Measurements from ENCODE around the gene C5AR1.

Gene C5AR1

GRCh38 chr19:47310819-47311218 lies 1.2 kb downstream of the C5AR1 start:
- Histone ChIP-seq H3K27ac (replicated peaks; ENCODE audit: low read length) (no peak overlapping the region), H2BK5ac (ENCODE audit: low read length) (no peak overlapping the region), H4K91ac (ENCODE audit: low read depth, low read length, poor library complexity) (no peak overlapping the region), H3K14ac (ENCODE audit: low read length) (no peak overlapping the region), H2AK5ac (ENCODE audit: low read depth, low read length) (no peak overlapping the region), H2BK12ac (ENCODE audit: low read length) (no peak overlapping the region), H2BK120ac (ENCODE audit: low read depth, low read length) (no peak overlapping the region), H3K4me2 (ENCODE audit: insufficient read depth, low read length, poor library complexity, severe bottlenecking) (no peak overlapping the region), H4K8ac (ENCODE audit: low read depth, low read length) (no peak overlapping the region), H3K4me3 (ENCODE audit: low read length in 2 of 2) (no peak overlapping the region), H3K9me3 (replicated peaks in 1 of 2; ENCODE audit: control insufficient read depth in 2 of 2, insufficient read depth in 1 of 2, low read depth in 1 of 2, low read length in 2 of 2) (no peaks in the 10 kb centered on the region), H3K23ac (ENCODE audit: low read depth, low read length, poor library complexity) (no peak overlapping the region), H2BK15ac (ENCODE audit: low read length) (no peak overlapping the region), H3K27me3 (ENCODE audit: control insufficient read depth in 3 of 3, insufficient read depth in 3 of 3, low read depth in 1 of 3, low read length in 3 of 3) (no peaks in the 10 kb centered on the region), H2AFZ (ENCODE audit: low read length) (no peak overlapping the region), H3K9ac (ENCODE audit: low read depth, low read length, poor library complexity) (no peak overlapping the region), H3K79me1 (ENCODE audit: low read depth, low read length) (no peaks in the 10 kb centered on the region), H3K4me1 (ENCODE audit: control insufficient read depth in 2 of 2, insufficient read depth in 1 of 2, low read depth in 1 of 2, low read length in 2 of 2) (no peaks in the 10 kb centered on the region), H3K36me3 (replicated peaks in 1 of 2; ENCODE audit: control insufficient read depth in 2 of 2, insufficient read depth in 2 of 2, low read length in 2 of 2) (no peaks in the 10 kb centered on the region), H3K18ac (ENCODE audit: low read length) (no peak overlapping the region), H3K4ac (ENCODE audit: low read length) (no peak overlapping the region)
- DNase-seq (ENCODE audit: low spot score) = no peak
- WGBS, 2 donors (ENCODE audit: extremely low coverage in 2 of 2, insufficient read length in 2 of 2, insufficient replicate concordance in 1 of 2) = no CpG with 5 or more reads among the region's 5 CpGs

DNA sequence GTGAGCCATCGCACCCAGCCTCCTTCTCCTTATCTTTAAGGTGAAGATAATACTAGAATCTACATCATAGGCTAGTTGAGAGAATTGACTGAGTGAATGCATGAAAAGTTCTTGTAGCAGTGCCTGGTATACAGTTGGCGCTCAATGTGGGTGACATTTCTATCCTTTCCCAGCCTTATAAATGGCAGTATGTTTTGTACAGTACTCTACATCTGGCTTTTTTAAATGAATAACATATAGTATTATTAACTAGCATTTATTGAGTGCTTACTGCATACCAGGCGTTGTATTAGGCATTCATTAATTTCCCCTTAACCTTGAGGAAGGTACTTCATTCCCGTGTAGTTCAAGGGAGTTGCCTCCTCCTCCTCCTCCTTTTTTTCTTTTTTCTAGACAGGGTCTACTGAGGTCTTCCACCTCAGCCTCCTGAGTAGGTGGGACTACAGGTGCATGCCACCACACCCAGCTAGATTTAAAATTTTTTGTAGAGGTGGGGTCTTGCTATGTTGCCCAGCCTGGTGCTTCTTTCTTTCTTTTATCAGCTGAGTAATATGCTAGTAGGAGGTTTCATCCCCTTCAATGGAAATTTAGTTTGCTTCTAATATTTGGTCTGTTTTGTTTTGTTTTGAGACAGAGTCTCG lies 2.8 kb downstream of the C5AR1 start:
- Histone ChIP-seq H3K27me3 (ENCODE audit: control insufficient read depth in 3 of 3, insufficient read depth in 3 of 3, low read depth in 1 of 3, low read length in 3 of 3) (no peaks in the 10 kb centered on the region), H2AK5ac (ENCODE audit: low read depth, low read length) (no peak overlapping the region), H3K79me1 (ENCODE audit: low read depth, low read length) (no peaks in the 10 kb centered on the region), H3K4ac (ENCODE audit: low read length) (no peak overlapping the region), H2AFZ (ENCODE audit: low read length) (no peak overlapping the region), H4K91ac (ENCODE audit: low read depth, low read length, poor library complexity) (no peak overlapping the region), H3K23ac (ENCODE audit: low read depth, low read length, poor library complexity) (no peak overlapping the region), H2BK120ac (ENCODE audit: low read depth, low read length) (no peak overlapping the region), H3K4me2 (ENCODE audit: insufficient read depth, low read length, poor library complexity, severe bottlenecking) (no peak overlapping the region), H3K36me3 (replicated peaks in 1 of 2; ENCODE audit: control insufficient read depth in 2 of 2, insufficient read depth in 2 of 2, low read length in 2 of 2) (no peaks in the 10 kb centered on the region), H3K4me3 (ENCODE audit: low read length in 2 of 2) (no peak overlapping the region), H2BK15ac (ENCODE audit: low read length) (no peak overlapping the region), H2BK5ac (ENCODE audit: low read length) (no peak overlapping the region), H2BK12ac (ENCODE audit: low read length) (no peak overlapping the region), H3K9ac (ENCODE audit: low read depth, low read length, poor library complexity) (no peak overlapping the region), H3K27ac (replicated peaks; ENCODE audit: low read length) (no peak overlapping the region), H3K14ac (ENCODE audit: low read length) (no peak overlapping the region), H3K4me1 (ENCODE audit: control insufficient read depth in 2 of 2, insufficient read depth in 1 of 2, low read depth in 1 of 2, low read length in 2 of 2) (no peaks in the 10 kb centered on the region), H3K18ac (ENCODE audit: low read length) (no peak overlapping the region), H3K9me3 (replicated peaks in 1 of 2; ENCODE audit: control insufficient read depth in 2 of 2, insufficient read depth in 1 of 2, low read depth in 1 of 2, low read length in 2 of 2) (no peaks in the 10 kb centered on the region), H4K8ac (ENCODE audit: low read depth, low read length) (no peak overlapping the region)
- no peak for DNase-seq (ENCODE audit: low spot score)
- no CpG with 5 or more reads among the region's 5 CpGs for WGBS, 2 donors (ENCODE audit: extremely low coverage in 2 of 2, insufficient read length in 2 of 2, insufficient replicate concordance in 1 of 2)

- Histone ChIP-seq H3K79me1 (ENCODE audit: low read depth, low read length) (no peaks in the 10 kb centered on the region), H3K4me3 (ENCODE audit: low read length in 2 of 2) (no peak overlapping the region), H3K36me3 (replicated peaks in 1 of 2; ENCODE audit: control insufficient read depth in 2 of 2, insufficient read depth in 2 of 2, low read length in 2 of 2) (no peaks in the 10 kb centered on the region), H3K9me3 (replicated peaks in 1 of 2; ENCODE audit: control insufficient read depth in 2 of 2, insufficient read depth in 1 of 2, low read depth in 1 of 2, low read length in 2 of 2) (no peaks in the 10 kb centered on the region), H4K91ac (ENCODE audit: low read depth, low read length, poor library complexity) (no peak overlapping the region), H4K8ac (ENCODE audit: low read depth, low read length) (no peak overlapping the region), H3K27ac (replicated peaks; ENCODE audit: low read length) (no peak overlapping the region), H3K4me2 (ENCODE audit: insufficient read depth, low read length, poor library complexity, severe bottlenecking) (no peak overlapping the region), H2BK12ac (ENCODE audit: low read length) (no peak overlapping the region), H3K27me3 (ENCODE audit: control insufficient read depth in 3 of 3, insufficient read depth in 3 of 3, low read depth in 1 of 3, low read length in 3 of 3) (no peaks in the 10 kb centered on the region), H2AK5ac (ENCODE audit: low read depth, low read length) (no peak overlapping the region), H3K23ac (ENCODE audit: low read depth, low read length, poor library complexity) (no peak overlapping the region), H2BK120ac (ENCODE audit: low read depth, low read length) (no peak overlapping the region), H3K14ac (ENCODE audit: low read length) (no peak overlapping the region), H2AFZ (ENCODE audit: low read length) (no peak overlapping the region), H2BK5ac (ENCODE audit: low read length) (no peak overlapping the region), H3K9ac (ENCODE audit: low read depth, low read length, poor library complexity) (peak overlapping the region; percentile 9), H3K4ac (ENCODE audit: low read length) (no peak overlapping the region), H3K18ac (ENCODE audit: low read length) (no peak overlapping the region), H2BK15ac (ENCODE audit: low read length) (no peak overlapping the region), H3K4me1 (ENCODE audit: control insufficient read depth in 2 of 2, insufficient read depth in 1 of 2, low read depth in 1 of 2, low read length in 2 of 2) (no peaks in the 10 kb centered on the region)
- no CpG with 5 or more reads among the region's 10 CpGs for WGBS, 2 donors (ENCODE audit: extremely low coverage in 2 of 2, insufficient read length in 2 of 2, insufficient replicate concordance in 1 of 2)
- no peak for DNase-seq (ENCODE audit: low spot score)
Measured at GRCh38 chr19:47313754-47314295, 4.2 kb downstream of the C5AR1 start.

- Histone ChIP-seq H3K4ac (ENCODE audit: low read length) (no peak overlapping the region), H3K27ac (replicated peaks; ENCODE audit: low read length) (no peak overlapping the region), H4K8ac (ENCODE audit: low read depth, low read length) (no peak overlapping the region), H3K18ac (ENCODE audit: low read length) (no peak overlapping the region), H3K79me1 (ENCODE audit: low read depth, low read length) (no peaks in the 10 kb centered on the region), H3K4me2 (ENCODE audit: insufficient read depth, low read length, poor library complexity, severe bottlenecking) (no peak overlapping the region), H3K14ac (ENCODE audit: low read length) (no peak overlapping the region), H3K9me3 (replicated peaks in 1 of 2; ENCODE audit: control insufficient read depth in 2 of 2, insufficient read depth in 1 of 2, low read depth in 1 of 2, low read length in 2 of 2) (no peaks in the 10 kb centered on the region), H3K23ac (ENCODE audit: low read depth, low read length, poor library complexity) (no peak overlapping the region), H2AFZ (ENCODE audit: low read length) (no peak overlapping the region), H2BK12ac (ENCODE audit: low read length) (no peak overlapping the region), H3K9ac (ENCODE audit: low read depth, low read length, poor library complexity) (no peak overlapping the region), H3K4me1 (ENCODE audit: control insufficient read depth in 2 of 2, insufficient read depth in 1 of 2, low read depth in 1 of 2, low read length in 2 of 2) (no peaks in the 10 kb centered on the region), H4K91ac (ENCODE audit: low read depth, low read length, poor library complexity) (no peak overlapping the region), H3K4me3 (ENCODE audit: low read length in 2 of 2) (no peak overlapping the region), H3K36me3 (replicated peaks in 1 of 2; ENCODE audit: control insufficient read depth in 2 of 2, insufficient read depth in 2 of 2, low read length in 2 of 2) (no peaks in the 10 kb centered on the region), H2BK5ac (ENCODE audit: low read length) (no peak overlapping the region), H2AK5ac (ENCODE audit: low read depth, low read length) (no peak overlapping the region), H3K27me3 (ENCODE audit: control insufficient read depth in 3 of 3, insufficient read depth in 3 of 3, low read depth in 1 of 3, low read length in 3 of 3) (no peaks in the 10 kb centered on the region), H2BK15ac (ENCODE audit: low read length) (no peak overlapping the region), H2BK120ac (ENCODE audit: low read depth, low read length) (no peak overlapping the region)
- DNase-seq (ENCODE audit: low spot score) = no peak
- WGBS, 2 donors (ENCODE audit: extremely low coverage in 2 of 2, insufficient read length in 2 of 2, insufficient replicate concordance in 1 of 2) = no CpG with 5 or more reads among the region's 12 CpGs
Measured at GRCh38 chr19:47315125-47315821, 5.6 kb downstream of the C5AR1 start.
